Large intestine (tissue), 3 donors: ENCODE measurements around the gene AP2B1. TPM values are rescaled to one million over a fixed set of nuclear protein-coding genes. Genes with fewer than 3 reads are reported as not detected.

Source experiments
- DNase-seq, 2 donors: peaks; one replicate each; pipeline versions ENCODE4 v3.0.0 to v3.0.0-alpha.2; 2013
- H3K27ac ChIP-seq: one replicate; pipeline ENCODE4 v1.5.1; 2013; ENCODE audit warnings: low read length
- H3K27me3 ChIP-seq: 2 replicates; pipeline ENCODE4 v1.6.1; 2013; ENCODE audit warnings: low read length; ENCODE audit not compliant: control insufficient read depth, insufficient read depth
- H3K36me3 ChIP-seq: 2 replicates; pipeline ENCODE4 v1.6.1; 2013; ENCODE audit warnings: low read length; ENCODE audit not compliant: control insufficient read depth, insufficient read depth
- H3K4me1 ChIP-seq: one replicate; pipeline ENCODE4 v1.6.1; 2013; ENCODE audit warnings: low read length; ENCODE audit not compliant: control insufficient read depth, insufficient read depth
- H3K4me3 ChIP-seq: one replicate; pipeline ENCODE4 v1.5.1; 2013; ENCODE audit warnings: low read length
- H3K9me3 ChIP-seq: one replicate; pipeline ENCODE4 v1.6.1; 2013; ENCODE audit warnings: mild to moderate bottlenecking, low read depth, low read length, moderate library complexity; ENCODE audit not compliant: control insufficient read depth
- WGBS: methylation state at CpG from one replicate; pipeline ENCODE4 v1.1.5; 2013; ENCODE audit warnings: low lambda C conversion rate; ENCODE audit not compliant: insufficient coverage; 5-methylcytosine and 5-hydroxymethylcytosine counted together
- polyA plus RNA-seq: library from polyadenylated mRNA; unstranded; fragments of 120-200 nt; gene quantifications from one replicate; pipeline ENCODE4 v1.2.1, GENCODE V29; 2013

The AP2B1 gene
- polyA plus RNA-seq, 1 donor, result 89.5 TPM

GRCh38 chr17:35568561-35568960 lies 18.6 kb upstream of the AP2B1 start:
- Histone ChIP-seq H3K9me3 (no peaks in the 10 kb centered on the region), H3K36me3 (peaks cover 1% of the 10 kb centered on the region), H3K4me3 (peak overlapping the region; percentile 88), H3K27ac (peak overlapping the region; percentile 90), H3K4me1 (peaks cover 11% of the 10 kb centered on the region), H3K27me3 (peaks cover 2% of the 10 kb centered on the region)
- DNase-seq, result peak; percentile 31 to 71
- 0% methylated on average over 7 of the region's 15 CpGs for WGBS

DNA sequence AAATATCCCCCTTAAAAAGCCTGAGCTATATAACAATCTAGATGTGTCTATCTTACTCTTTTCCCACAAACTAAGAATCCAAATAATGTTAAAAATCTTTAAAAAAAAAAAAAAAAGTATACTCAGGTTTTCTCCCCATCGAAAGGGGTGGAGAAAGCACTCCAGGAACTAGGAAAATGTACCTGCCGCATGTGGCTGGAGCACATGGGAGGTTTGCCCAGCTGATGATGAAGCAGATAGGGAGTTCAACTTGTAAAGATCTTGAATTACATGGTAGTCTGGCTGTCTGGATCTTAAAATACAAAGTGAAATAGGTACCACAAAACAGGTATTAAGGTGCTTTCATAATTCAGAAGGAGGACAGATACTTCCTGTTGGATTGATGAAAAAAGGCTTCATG lies 17.7 kb upstream of the AP2B1 start:
- no CpG with 5 or more reads among the region's 2 CpGs for WGBS
- Histone ChIP-seq H3K4me1 (peaks cover 11% of the 10 kb centered on the region), H3K27me3 (peaks cover 2% of the 10 kb centered on the region), H3K9me3 (no peaks in the 10 kb centered on the region), H3K27ac (no peak overlapping the region), H3K4me3 (no peak overlapping the region), H3K36me3 (peaks cover 5% of the 10 kb centered on the region)
- no peak for DNase-seq

- Histone ChIP-seq H3K9me3 (no peaks in the 10 kb centered on the region), H3K27ac (no peak overlapping the region), H3K36me3 (peaks cover 9% of the 10 kb centered on the region), H3K4me1 (peaks cover 7% of the 10 kb centered on the region), H3K4me3 (no peak overlapping the region), H3K27me3 (no peaks in the 10 kb centered on the region)
- DNase-seq, result no peak
- no CpG with 5 or more reads among the region's 3 CpGs for WGBS
Observed at GRCh38 chr17:35575759-35576158, 11.4 kb upstream of the AP2B1 start.

DNA sequence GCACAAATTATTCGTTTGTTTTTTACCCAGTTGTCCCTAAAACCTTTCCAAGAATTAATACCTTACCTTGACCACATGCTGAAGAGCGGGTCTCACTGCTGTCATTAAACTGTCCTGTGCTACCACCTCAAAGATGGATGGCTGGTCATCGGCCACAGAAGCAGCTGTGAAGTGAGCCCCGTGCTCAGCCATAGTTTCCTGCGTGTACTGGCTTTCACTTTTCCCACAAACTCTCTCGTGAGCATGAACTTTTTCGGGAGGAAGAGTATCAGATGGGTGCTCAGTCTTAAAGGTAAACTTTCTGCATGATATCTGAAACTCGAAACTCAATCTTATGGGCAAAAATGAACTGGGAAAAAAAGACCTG lies 9.3 kb upstream of the AP2B1 start:
- peaks cover 7% of the 10 kb centered on the region for H3K4me1 ChIP-seq
- WGBS, result no CpG with 5 or more reads among the region's 8 CpGs
- DNase-seq, result peak in 1 of 2 donors; percentile 36

GRCh38 chr17:35578197-35578928 lies 8.8 kb upstream of the AP2B1 start, which contains the start of gene PEX12:
Gene PEX12, minus strand, starts transcription at chr17:35578571. Its CDS starts 550 bp downstream, at chr17:35578021.
- Histone ChIP-seq H3K27ac (peak within 1 kb of the TSS; percentile 88), H3K27me3 (peaks cover 3% of the 10 kb centered on the region), H3K9me3 (no peaks in the 10 kb centered on the region), H3K36me3 (peaks cover 9% of the 10 kb centered on the region), H3K4me1 (peaks cover 7% of the 10 kb centered on the region), H3K4me3 (peak within 1 kb of the TSS; percentile 86)
- 0% methylated on average over 1 of the region's 45 CpGs for WGBS
- DNase-seq, result peak; percentile 90 to 95

More for the DNA sequence above, 9.3 kb upstream of the AP2B1 start:
- Histone ChIP-seq H3K36me3 (peaks cover 9% of the 10 kb centered on the region), H3K9me3 (no peaks in the 10 kb centered on the region), H3K4me3 (peak overlapping the region; percentile 86), H3K27ac (peak overlapping the region; percentile 88), H3K27me3 (no peaks in the 10 kb centered on the region)

GRCh38 chr17:35578929-35579432 lies 8.1 kb upstream of the AP2B1 start:
- DNase-seq, result no peak
- no peaks in the 10 kb centered on the region for H3K9me3 ChIP-seq
- H3K27ac ChIP-seq, result peak overlapping the region; percentile 88
- peaks cover 8% of the 10 kb centered on the region for H3K27me3 ChIP-seq
- peaks cover 7% of the 10 kb centered on the region for H3K4me1 ChIP-seq
- WGBS, result 0% methylated on average over 1 of the region's 11 CpGs
- peak overlapping the region; percentile 86 for H3K4me3 ChIP-seq
- peaks cover 6% of the 10 kb centered on the region for H3K36me3 ChIP-seq

DNA sequence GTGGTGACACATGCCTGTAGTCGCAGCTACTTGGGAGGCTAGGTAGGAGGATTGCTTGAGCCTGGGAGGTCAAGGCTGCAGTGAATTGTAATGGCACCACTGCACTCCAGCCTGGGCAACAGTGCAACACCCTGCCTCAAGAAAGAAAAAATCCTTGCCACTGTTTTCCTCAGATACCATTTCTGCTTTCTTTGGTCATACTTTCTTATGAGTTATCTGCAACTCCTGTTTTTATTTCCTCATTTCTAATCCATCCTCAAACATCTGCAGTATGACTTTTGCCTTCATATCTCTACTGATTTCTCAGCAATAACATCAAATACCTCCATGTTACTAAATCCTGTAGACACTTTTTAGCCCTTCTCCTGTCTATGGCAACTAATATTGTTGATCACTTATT lies 3.1 kb upstream of the AP2B1 start:
- H3K27me3 ChIP-seq, result peaks cover 11% of the 10 kb centered on the region
- H3K27ac ChIP-seq, result no peak overlapping the region
- WGBS, result no CpG with 5 or more reads among the region's 1 CpG
- H3K36me3 ChIP-seq, result no peaks in the 10 kb centered on the region
- no peak overlapping the region for H3K4me3 ChIP-seq
- DNase-seq, result no peak
- peaks cover 8% of the 10 kb centered on the region for H3K4me1 ChIP-seq
- no peaks in the 10 kb centered on the region for H3K9me3 ChIP-seq

DNA sequence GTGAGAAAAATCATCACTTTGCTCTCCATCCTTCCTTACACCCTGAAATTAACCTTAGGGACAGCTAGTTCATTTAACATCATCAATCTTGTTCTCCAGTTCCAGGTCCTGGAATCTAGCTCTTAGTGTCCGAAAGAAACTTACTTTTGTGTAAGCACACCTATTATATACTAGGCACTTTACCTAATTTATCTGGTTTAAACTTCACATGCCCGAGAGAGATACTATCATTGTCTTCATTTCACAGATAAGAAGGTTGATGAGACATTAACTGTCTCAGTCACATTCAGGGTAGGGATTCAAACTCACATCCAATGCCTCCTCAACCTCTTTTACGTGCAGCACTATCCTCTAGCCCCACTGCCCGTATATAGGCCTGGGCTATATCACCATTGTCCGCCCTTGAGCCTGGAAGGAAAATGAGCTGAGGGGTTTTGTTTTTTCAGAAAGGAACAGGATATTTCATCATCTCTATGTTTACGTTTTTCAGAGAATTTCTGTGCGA lies 501 bp upstream of the AP2B1 start:
- Histone ChIP-seq H3K27ac (peak overlapping the region; percentile 98), H3K27me3 (peaks cover 11% of the 10 kb centered on the region), H3K4me3 (peak overlapping the region; percentile 92), H3K4me1 (peaks cover 4% of the 10 kb centered on the region), H3K36me3 (no peaks in the 10 kb centered on the region), H3K9me3 (no peaks in the 10 kb centered on the region)
- DNase-seq, result no peak
- 0% methylated on average over 1 of the region's 7 CpGs for WGBS

GRCh38 chr17:35588196-35588920 lies 1.2 kb downstream of the AP2B1 start:
- Histone ChIP-seq H3K27me3 (peaks cover 8% of the 10 kb centered on the region), H3K27ac (peak overlapping the region; percentile 29), H3K4me3 (peak overlapping the region; percentile 92), H3K9me3 (no peaks in the 10 kb centered on the region), H3K36me3 (no peaks in the 10 kb centered on the region), H3K4me1 (peaks cover 4% of the 10 kb centered on the region)
- 34% methylated on average over 4 of the region's 12 CpGs for WGBS
- peak; percentile 37 to 72 for DNase-seq

- WGBS, result no CpG with 5 or more reads among the region's 4 CpGs
- Histone ChIP-seq H3K4me3 (no peak overlapping the region), H3K27ac (no peak overlapping the region), H3K4me1 (peaks cover 6% of the 10 kb centered on the region), H3K9me3 (peaks cover 7% of the 10 kb centered on the region), H3K36me3 (peaks cover 44% of the 10 kb centered on the region), H3K27me3 (no peaks in the 10 kb centered on the region)
- no peak for DNase-seq
Observed at GRCh38 chr17:35596072-35596471, 8.9 kb downstream of the AP2B1 start.
